Lower leg skin (tissue), 4 donors: Measurements from ENCODE around the gene SFSWAP. TPM values are rescaled to one million over a fixed set of nuclear protein-coding genes. Genes with fewer than 3 reads are reported as not detected.

ENCODE experiments used
- DNase-seq, 2 donors: peaks; one replicate each; pipeline ENCODE4 v3.0.0-alpha.2; 2019; ENCODE audit warnings: low spot score in 2 of 2
- H3K4me3 ChIP-seq: fragments of 200-600 bp; sonication (generic); 2 replicates; pipeline ENCODE4 v1.5.1; 2017; ENCODE audit warnings: mild to moderate bottlenecking, low read depth; ENCODE audit not compliant: poor library complexity, severe bottlenecking
- CTCF ChIP-seq, 3 donors: fragments of 450-650 bp; IDR thresholded peaks; one replicate each; pipeline ENCODE4 v1.5.1; 2016; ENCODE audit warnings: antibody characterized with exemption in 3 of 3, mild to moderate bottlenecking in 3 of 3, moderate library complexity in 2 of 3
- POLR2A ChIP-seq, 2 donors: fragments of 450-650 bp; IDR thresholded peaks; one replicate each; pipeline ENCODE4 v1.6.1; 2016 to 2017; ENCODE audit warnings: antibody characterized with exemption in 2 of 2, mild to moderate bottlenecking in 1 of 2, moderate library complexity in 1 of 2
- WGBS, 2 donors: methylation state at CpG; one replicate each; pipeline ENCODE4 v1.1.5; 2018; 5-methylcytosine and 5-hydroxymethylcytosine counted together
- intact Hi-C: fragments of 100-400 bp; cut with DNase I; formaldehyde crosslinking; loops from one replicate; pipeline ENCODE4 v1.15.0; 2023; ENCODE audit warnings: low total_unique reads
- total RNA-seq, 4 donors: library from RNA; depleted of rRNA; stranded (reverse); fragments of >200 nt; gene quantifications; one replicate each; pipeline ENCODE4 v1.1.0, GENCODE V29; 2016

Gene SFSWAP
- total RNA-seq, 4 donors from 2014 or later = 31.0 to 56.3 (median 38.5) TPM

- intact Hi-C loops = no loop called here
- DNase-seq = no peak
- 1% methylated on average over 24 to 36 of the region's 37 CpGs for WGBS, 2 donors
- peak overlapping the region; percentile 98 for H3K4me3 ChIP-seq
- TF ChIP-seq POLR2A (IDR thresholded peaks at IDR 0.05) = no peak
- TF ChIP-seq CTCF (IDR thresholded peaks at IDR 0.05) = no peak
Measured at GRCh38 chr12:131711551-131712205, 788 bp downstream of the SFSWAP start.

GRCh38 chr12:131713349-131713748 is 2.5 kb downstream of the SFSWAP start:
- H3K4me3 ChIP-seq = no peak overlapping the region
- TF ChIP-seq POLR2A (IDR thresholded peaks at IDR 0.05) (no peak), CTCF (IDR thresholded peaks at IDR 0.05) (no peak)
- 84% methylated on average over 8 of the region's 8 CpGs for whole genome bisulfite sequencing, 2 donors

GRCh38 chr12:131714759-131715158 is 3.9 kb downstream of the SFSWAP start:
- DNase-seq = no peak
- no peak overlapping the region for H3K4me3 ChIP-seq
- TF ChIP-seq POLR2A (IDR thresholded peaks at IDR 0.05) (no peak), CTCF (IDR thresholded peaks at IDR 0.05) (no peak)
- WGBS, 2 donors = 89 to 92% methylated on average over 14 of the region's 14 CpGs
- intact Hi-C loops = no loop called here

More at GRCh38 chr12:131713349-131713748, 2.5 kb downstream of the SFSWAP start:
- intact Hi-C loops = no loop called here
- no peak for DNase-seq

GRCh38 chr12:131716282-131716681 is 5.4 kb downstream of the SFSWAP start:
- H3K4me3 ChIP-seq = no peak overlapping the region
- no peak for TF ChIP-seq CTCF (IDR thresholded peaks at IDR 0.05)
- no peak for TF ChIP-seq POLR2A (IDR thresholded peaks at IDR 0.05)
- intact Hi-C loops = no loop called here
- WGBS, 2 donors = 89 to 90% methylated on average over 3 of the region's 3 CpGs
- DNase-seq = no peak

GRCh38 chr12:131720241-131720640 is 9.4 kb downstream of the SFSWAP start:
- 87 to 92% methylated on average over 8 of the region's 8 CpGs for WGBS, 2 donors
- intact Hi-C loops = no loop called here

More at GRCh38 chr12:131720241-131720640, 9.4 kb downstream of the SFSWAP start:
- DNase-seq = no peak
- no peak for TF ChIP-seq CTCF (IDR thresholded peaks at IDR 0.05)
- no peak for TF ChIP-seq POLR2A (IDR thresholded peaks at IDR 0.05)
- H3K4me3 ChIP-seq = no peak overlapping the region
